NB4 (cell line): ENCODE data around the gene CFAP90.

Source experiments
- DNase-seq: peaks from one replicate; pipeline ENCODE4 v3.0.0; 2010; ENCODE audit warnings: low read depth
- H3K4me3 ChIP-seq: one replicate; pipeline ENCODE4 v1.5.1; 2011; ENCODE audit warnings: mild to moderate bottlenecking, low read depth, low read length, moderate library complexity
- CTCF ChIP-seq: IDR thresholded peaks from one replicate; pipeline ENCODE4 v1.5.1; 2012; ENCODE audit warnings: low read depth, low read length
- MAX ChIP-seq: IDR thresholded peaks from 2 replicates; pipeline ENCODE4 v1.6.1; 2011; ENCODE audit warnings: low read depth, low read length
- MYC ChIP-seq: IDR thresholded peaks from 2 replicates; pipeline ENCODE4 v1.6.1; 2011; ENCODE audit warnings: low read depth, low read length
- POLR2A ChIP-seq: IDR thresholded peaks from 2 replicates; pipeline ENCODE4 v1.6.1; 2011; ENCODE audit warnings: mild to moderate bottlenecking; ENCODE audit not compliant: insufficient read length; ENCODE audit errors: extremely low read depth

The CFAP90 gene

GRCh38 chr5:7784683-7785380 lies 66.1 kb downstream of the CFAP90 start:
- DNase-seq, result no peak
- H3K4me3 ChIP-seq, result no peak overlapping the region
- no peak for TF ChIP-seq MAX
- TF ChIP-seq MYC, result no peak
- TF ChIP-seq CTCF, result no peak
- no peak for TF ChIP-seq POLR2A

- no peak overlapping the region for H3K4me3 ChIP-seq
- TF ChIP-seq POLR2A (no peak), CTCF (no peak), MYC (no peak), MAX (no peak)
- DNase-seq, result no peak
These were observed 69.0 kb downstream of the CFAP90 start for GRCh38 chr5:7781899-7782298.
